Activated CD8-positive, alpha-beta T cell treated with anti-CD3 and anti-CD28 coated beads, Interleukin-2, amount 10 ng/mL, durations not matched to agents 7 days and 5 days (primary cell): Measurements from ENCODE around the gene CYP46A1. TPM values are rescaled to one million over a fixed set of nuclear protein-coding genes. Genes with fewer than 3 reads are reported as not detected.
"Not testable (repeated sequence)": the region's sequence is repeated elsewhere in the genome, so short reads cannot be mapped to it uniquely, and the experiment has no call there.

ENCODE experiments used
- ATAC-seq: fragments of 150-1000 bp; cut with Tn5 transposase; one replicate; pipeline ENCODE4 v1.10.0; 2021; ENCODE audit warnings: moderate library complexity
- CTCF ChIA-PET: fragments of 350-600 bp; sonication (Branson Sonifier 250); formaldehyde crosslinking; loops from one replicate; lab custom pipeline; 2021; ENCODE audit warnings: antibody characterized with exemption; lab: Charles Lee
- POLR2A ChIA-PET: fragments of 350-600 bp; sonication (Branson Sonifier 250); formaldehyde crosslinking; loops from one replicate; lab custom pipeline; 2021; ENCODE audit warnings: antibody characterized with exemption; lab: Charles Lee
- DNase-seq: peaks from one replicate; pipeline ENCODE4 v3.0.0-alpha.2; 2020
- H3K27ac Mint-ChIP-seq: one replicate; pipeline ENCODE4 v1.8.0; 2021; ENCODE audit warnings: mild to moderate bottlenecking, mixed read lengths
- H3K27me3 Mint-ChIP-seq: one replicate; pipeline ENCODE4 v1.8.0; 2021; ENCODE audit warnings: low read depth, mixed read lengths
- H3K36me3 Mint-ChIP-seq: one replicate; pipeline ENCODE4 v1.8.0; 2021; ENCODE audit warnings: low read depth, mixed read lengths
- H3K4me1 Mint-ChIP-seq: one replicate; pipeline ENCODE4 v1.8.0; 2021; ENCODE audit warnings: low read depth, mixed read lengths
- H3K4me3 Mint-ChIP-seq: one replicate; pipeline ENCODE4 v1.8.0; 2021; ENCODE audit warnings: mild to moderate bottlenecking, mixed read lengths
- H3K9me3 Mint-ChIP-seq: one replicate; pipeline ENCODE4 v1.8.0; 2022; ENCODE audit warnings: mixed read lengths; ENCODE audit not compliant: insufficient read depth
- total RNA-seq, 2 experiments: library from RNA; stranded (reverse); gene quantifications; one replicate each; pipeline ENCODE4 v1.2.3, GENCODE V29; 2021

CYP46A1 gene
- total RNA-seq, 2 experiments from 2014 or later, result not detected

DNA sequence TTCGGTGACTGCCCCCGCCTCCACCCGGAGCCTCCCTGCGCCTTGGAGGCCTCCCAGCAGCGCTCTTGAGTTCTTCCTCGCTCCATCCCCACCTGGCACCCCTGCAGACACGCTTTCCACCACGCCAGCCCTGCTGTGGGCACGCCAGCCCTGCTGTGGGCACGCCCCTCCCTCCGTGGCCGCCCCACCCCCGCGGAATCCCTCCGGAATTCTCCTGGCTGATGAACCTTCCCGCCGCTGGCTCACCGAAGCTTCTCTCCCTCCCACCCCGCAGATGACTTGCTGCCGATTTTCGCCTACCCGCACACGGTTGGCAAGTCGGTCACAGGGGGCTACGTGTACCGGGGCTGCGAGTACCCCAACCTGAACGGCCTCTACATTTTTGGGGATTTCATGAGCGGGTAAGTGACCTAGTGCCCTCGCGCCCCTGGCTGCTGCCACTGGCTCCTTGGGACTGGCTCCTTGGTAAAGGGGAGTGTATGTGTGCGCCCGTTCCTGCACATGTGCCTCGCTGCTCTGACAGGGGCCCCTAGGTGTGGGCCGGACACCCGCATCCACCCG, 24.0 kb upstream of the CYP46A1 start:
- ChIA-PET CTCF (no interaction called here), POLR2A (no interaction called here)
- Mint-ChIP-seq H3K4me1 (no peaks in the 10 kb centered on the region), H3K27me3 (peaks cover 41% of the 10 kb centered on the region), H3K4me3 (no peak overlapping the region), H3K36me3 (no peaks in the 10 kb centered on the region), H3K27ac (no peak overlapping the region), H3K9me3 (no peaks in the 10 kb centered on the region)
- no peak for DNase-seq
- ATAC-seq, result no peak

DNA sequence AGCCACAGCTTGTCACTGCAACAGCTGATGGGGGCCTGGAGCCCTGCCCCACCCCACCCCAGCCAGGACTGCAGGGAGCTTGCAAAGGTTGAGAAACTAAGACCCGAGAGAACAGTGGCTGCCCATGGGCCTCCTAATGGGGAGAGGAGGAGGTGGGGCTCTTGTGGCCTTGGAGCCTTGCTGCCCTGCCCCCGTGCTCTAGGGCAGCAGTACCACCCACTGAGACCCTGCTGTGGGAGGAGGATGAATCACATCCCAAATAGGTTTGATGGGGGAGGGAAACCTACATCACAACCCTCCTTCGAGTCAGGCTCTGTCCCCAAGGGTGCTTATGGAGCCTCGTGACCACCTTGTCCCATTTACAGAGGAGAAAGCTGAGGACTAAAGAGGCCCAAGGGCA, 23.3 kb upstream of the CYP46A1 start:
- Mint-ChIP-seq H3K9me3 (no peaks in the 10 kb centered on the region), H3K27me3 (peaks cover 41% of the 10 kb centered on the region), H3K4me1 (no peaks in the 10 kb centered on the region), H3K27ac (no peak overlapping the region), H3K36me3 (no peaks in the 10 kb centered on the region), H3K4me3 (no peak overlapping the region)
- POLR2A ChIA-PET, result no interaction called here
- ATAC-seq, result no peak
- DNase-seq, result no peak
- CTCF ChIA-PET, result interaction anchor here (1.1 kb wide), 1 partner anchor 22 kb away, joined by 3 read pairs; no protein-coding TSS in a partner anchor

DNA sequence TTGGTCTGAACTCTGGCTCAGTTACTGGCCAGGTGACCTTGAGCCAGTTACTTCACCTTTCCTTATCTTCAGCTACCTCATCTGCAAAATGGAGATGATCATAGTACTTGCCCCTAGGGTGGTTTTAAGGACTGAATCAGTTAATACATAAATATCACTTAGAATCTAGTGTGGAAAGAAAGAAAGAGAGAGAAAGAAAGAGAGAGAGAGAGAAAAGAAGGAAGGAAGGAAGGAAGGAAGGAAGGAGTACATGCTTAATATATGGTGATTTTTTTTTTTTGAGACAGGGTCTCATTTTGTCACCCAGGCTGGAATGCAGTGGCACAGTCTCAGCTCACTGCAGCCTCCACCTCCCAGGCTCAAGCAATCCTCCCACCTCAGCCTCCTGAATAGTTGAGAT, 22.9 kb upstream of the CYP46A1 start:
- DNase-seq, H3K9me3 Mint-ChIP-seq, ATAC-seq, H3K36me3 Mint-ChIP-seq, POLR2A ChIA-PET, H3K27ac Mint-ChIP-seq, H3K4me1 Mint-ChIP-seq, H3K4me3 Mint-ChIP-seq: not testable (repeated sequence)
- CTCF ChIA-PET, result interaction anchor here (1.1 kb wide), 1 partner anchor 22 kb away, joined by 3 read pairs; no protein-coding TSS in a partner anchor
- H3K27me3 Mint-ChIP-seq, result peaks cover 40% of the 10 kb centered on the region

DNA sequence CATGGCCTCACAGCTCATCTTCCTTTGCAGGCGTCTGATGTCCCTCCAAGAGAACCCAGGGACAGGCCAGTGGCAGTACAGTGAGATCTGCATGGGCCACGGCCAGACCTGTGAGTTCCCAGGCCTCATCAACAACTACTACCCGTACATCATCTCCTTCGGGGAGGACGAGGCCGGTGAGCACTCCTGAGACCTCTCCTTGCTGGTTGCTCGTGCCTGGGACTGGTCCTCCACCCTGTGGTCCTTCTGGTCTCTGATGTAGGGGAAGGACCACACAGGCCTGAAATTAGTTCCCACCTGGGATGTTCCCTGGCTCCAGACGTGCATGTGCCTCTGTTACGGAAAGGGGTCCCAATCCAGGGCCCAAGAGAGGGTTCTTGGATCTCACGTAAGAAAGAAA, 21.3 kb upstream of the CYP46A1 start:
- ATAC-seq, result no peak
- DNase-seq, result no peak
- Mint-ChIP-seq H3K9me3 (no peaks in the 10 kb centered on the region), H3K4me1 (no peaks in the 10 kb centered on the region), H3K27me3 (peaks cover 35% of the 10 kb centered on the region), H3K4me3 (no peak overlapping the region), H3K27ac (no peak overlapping the region), H3K36me3 (no peaks in the 10 kb centered on the region)
- POLR2A ChIA-PET, result no interaction called here
- CTCF ChIA-PET, result no interaction called here

DNA sequence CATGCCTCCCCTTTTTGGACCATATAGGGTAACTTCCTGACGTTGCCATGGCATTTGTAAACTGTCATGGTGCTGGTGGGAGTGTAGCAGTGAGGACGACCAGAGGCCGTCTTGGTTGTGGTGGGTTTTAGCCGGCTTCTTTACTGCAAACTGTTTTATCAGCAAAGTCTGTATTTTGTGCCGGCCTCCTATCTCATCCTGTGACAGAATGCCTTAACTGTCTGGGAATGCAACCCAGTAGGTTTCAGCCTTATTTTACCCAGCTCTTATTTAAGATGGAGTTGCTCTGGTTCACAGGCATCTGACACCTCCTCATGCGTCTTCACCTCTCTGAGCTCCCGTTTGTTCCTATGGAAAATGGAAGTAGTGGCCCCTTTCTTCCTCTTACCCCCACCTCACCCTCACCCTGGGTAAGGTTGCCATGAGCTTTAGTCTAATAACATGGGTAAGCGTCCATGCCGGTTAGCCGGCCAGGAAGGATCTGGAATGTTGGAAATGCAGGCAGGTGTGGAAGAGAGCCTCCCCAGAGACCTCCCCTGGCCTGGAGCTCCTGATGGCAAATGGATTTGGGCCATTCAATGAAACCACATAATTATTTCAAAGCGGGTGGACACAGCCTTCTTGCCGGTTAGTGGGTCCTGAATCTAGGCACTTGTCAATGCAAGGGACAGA, 20.6 kb upstream of the CYP46A1 start:
- H3K4me3 Mint-ChIP-seq, result no peak overlapping the region
- no peak overlapping the region for H3K27ac Mint-ChIP-seq
- H3K4me1 Mint-ChIP-seq, result no peaks in the 10 kb centered on the region
- ATAC-seq (no peak), DNase-seq (no peak)
- no peaks in the 10 kb centered on the region for H3K9me3 Mint-ChIP-seq
- ChIA-PET CTCF (no interaction called here), POLR2A (no interaction called here)
- peaks cover 28% of the 10 kb centered on the region for H3K27me3 Mint-ChIP-seq
- no peaks in the 10 kb centered on the region for H3K36me3 Mint-ChIP-seq

DNA sequence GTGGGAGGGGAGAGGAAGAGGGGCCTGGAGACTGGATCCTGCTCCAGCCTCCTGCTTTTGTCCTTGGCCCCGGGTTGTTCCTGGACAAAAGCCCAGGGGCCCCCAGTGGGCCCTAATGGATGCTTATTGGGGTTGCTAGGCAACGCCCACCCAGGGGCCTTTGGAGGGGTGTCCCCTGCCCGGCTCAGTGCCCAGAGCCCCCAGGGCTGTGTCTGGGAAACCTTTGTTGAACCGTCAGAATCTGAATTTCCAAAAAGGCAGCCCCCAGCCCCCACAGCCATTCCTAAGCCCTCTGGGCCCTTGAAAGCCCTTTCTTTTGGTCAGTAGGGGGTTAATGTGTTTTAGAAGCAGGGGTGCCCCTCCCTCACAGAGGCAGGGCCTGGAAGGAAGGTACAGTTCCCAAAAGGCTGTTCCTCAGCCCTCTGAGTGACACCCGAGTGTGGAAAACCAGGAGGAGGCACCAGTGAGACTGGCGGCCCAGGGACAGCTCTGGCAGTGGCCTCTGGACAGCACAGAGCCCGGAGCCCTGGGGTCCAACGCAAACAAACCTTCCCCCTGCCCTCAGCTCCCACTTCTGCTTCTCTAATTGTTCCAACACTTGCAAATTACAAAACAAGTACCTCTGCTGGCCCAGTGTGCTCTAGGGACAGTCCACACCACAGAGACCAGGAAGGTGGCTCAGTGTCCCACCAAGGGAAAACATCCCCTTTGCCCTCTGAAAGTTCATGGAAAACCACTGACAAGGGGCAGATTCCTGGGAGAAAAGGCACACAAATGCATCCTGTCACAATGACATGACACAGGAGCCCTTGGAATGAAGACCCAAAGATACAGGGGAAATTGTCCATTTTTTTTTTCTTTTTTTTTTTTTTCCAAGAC, 19.8 kb upstream of the CYP46A1 start:
- ChIA-PET CTCF (no interaction called here), POLR2A (no interaction called here)
- Mint-ChIP-seq H3K9me3 (no peaks in the 10 kb centered on the region), H3K4me3 (no peak overlapping the region), H3K4me1 (no peaks in the 10 kb centered on the region), H3K36me3 (no peaks in the 10 kb centered on the region), H3K27me3 (peaks cover 23% of the 10 kb centered on the region), H3K27ac (no peak overlapping the region)
- ATAC-seq (no peak), DNase-seq (no peak)

DNA sequence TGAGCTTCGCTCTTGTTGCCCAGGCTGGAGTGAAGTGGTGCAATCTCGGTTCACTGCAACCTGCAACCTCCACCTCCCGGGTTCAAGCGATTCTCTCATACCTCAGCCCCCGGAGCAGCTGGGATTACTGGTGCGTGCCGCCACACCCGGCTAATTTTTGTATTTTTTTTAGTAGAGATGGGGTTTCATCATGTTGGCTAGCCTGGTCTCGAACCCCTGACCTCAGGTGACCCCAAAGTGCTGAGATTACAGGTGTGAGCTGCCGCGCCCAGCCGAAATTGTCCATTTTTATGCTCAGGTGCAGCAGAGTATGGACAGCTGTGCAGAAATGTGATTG, 19.2 kb upstream of the CYP46A1 start:
- ChIA-PET CTCF (no interaction called here), POLR2A (no interaction called here)
- ATAC-seq (no peak), DNase-seq (no peak)
- H3K27me3 Mint-ChIP-seq, result peaks cover 21% of the 10 kb centered on the region
- H3K4me1 Mint-ChIP-seq, result no peaks in the 10 kb centered on the region
- H3K9me3 Mint-ChIP-seq, result no peaks in the 10 kb centered on the region
- no peak overlapping the region for H3K27ac Mint-ChIP-seq
- no peaks in the 10 kb centered on the region for H3K36me3 Mint-ChIP-seq
- no peak overlapping the region for H3K4me3 Mint-ChIP-seq

DNA sequence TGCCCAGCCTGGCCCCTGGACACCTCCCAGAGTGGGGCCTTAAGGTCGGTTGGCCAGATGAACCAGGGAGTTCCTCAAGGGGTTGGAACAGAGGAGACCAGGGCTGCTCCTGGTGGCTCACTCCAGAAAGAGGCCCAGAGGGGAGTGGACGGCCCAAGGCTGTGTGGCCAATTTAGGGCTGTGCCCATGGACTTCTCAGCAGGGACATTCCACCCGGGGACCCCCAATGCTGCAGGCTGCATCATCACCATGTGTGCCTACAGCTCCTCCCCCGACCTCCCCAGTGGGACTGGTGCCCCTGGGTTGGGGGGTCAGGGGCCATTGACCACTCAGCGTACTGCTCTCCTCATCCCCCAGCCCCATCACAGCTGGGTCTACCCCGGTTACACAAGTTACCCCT, 17.6 kb upstream of the CYP46A1 start:
- Mint-ChIP-seq H3K4me1 (no peaks in the 10 kb centered on the region), H3K9me3 (no peaks in the 10 kb centered on the region), H3K36me3 (no peaks in the 10 kb centered on the region), H3K27ac (no peak overlapping the region), H3K27me3 (peaks cover 8% of the 10 kb centered on the region), H3K4me3 (no peak overlapping the region)
- CTCF ChIA-PET, result no interaction called here
- ATAC-seq (no peak), DNase-seq (no peak)
- POLR2A ChIA-PET, result no interaction called here

DNA sequence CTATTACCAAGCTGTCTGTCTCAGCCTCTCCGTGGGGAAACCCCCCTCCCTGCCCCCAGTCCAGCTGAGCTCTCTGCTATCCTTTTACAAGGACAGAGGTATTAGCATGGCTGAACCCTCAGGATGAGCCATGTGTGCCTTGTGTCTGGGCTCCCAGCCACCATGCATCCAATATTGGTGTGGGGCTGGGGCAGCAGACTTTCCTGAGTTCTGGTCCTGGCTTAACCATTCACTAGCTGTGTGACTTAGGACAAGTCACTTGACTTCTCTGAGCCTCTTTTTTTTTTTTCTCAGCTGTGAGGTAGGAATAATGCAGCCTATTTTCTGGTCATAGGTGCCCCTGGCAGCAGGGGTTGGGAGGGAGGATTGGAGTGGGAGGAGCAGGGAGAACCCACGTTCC, 17.1 kb upstream of the CYP46A1 start:
- no peak overlapping the region for H3K27ac Mint-ChIP-seq

DNA sequence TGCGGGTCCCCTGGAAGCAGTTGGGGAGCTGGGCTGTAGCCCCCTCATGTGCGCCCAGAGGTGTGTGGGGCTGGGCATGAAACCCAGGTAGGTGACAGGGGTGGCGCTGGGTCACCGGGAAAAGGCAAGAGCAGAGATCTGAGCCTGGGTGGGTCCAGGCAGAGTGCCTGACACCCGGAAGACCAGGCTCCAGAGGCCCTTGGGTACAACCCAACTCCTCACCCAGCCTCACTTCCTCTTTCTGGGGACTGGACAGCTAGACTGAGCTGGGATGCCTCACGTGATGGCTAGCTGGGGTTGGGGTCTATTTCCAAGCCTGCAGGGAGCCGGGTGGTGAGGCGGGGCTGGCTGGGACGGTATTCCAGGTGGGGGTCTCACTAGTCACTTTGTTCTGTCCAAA, 16.3 kb upstream of the CYP46A1 start:
- Mint-ChIP-seq H3K36me3 (no peaks in the 10 kb centered on the region), H3K9me3 (no peaks in the 10 kb centered on the region), H3K4me3 (no peak overlapping the region), H3K4me1 (peaks cover 5% of the 10 kb centered on the region), H3K27ac (no peak overlapping the region), H3K27me3 (peaks cover 4% of the 10 kb centered on the region)
- ChIA-PET POLR2A (interaction anchor here (1.1 kb wide), 1 partner anchor 10 kb away, joined by 3 read pairs; no protein-coding TSS in a partner anchor), CTCF (interaction anchor here (1.3 kb wide), 1 partner anchor 21 kb away, joined by 4 read pairs; no protein-coding TSS in a partner anchor)
- no peak for ATAC-seq
- DNase-seq, result no peak

More for the DNA sequence above, 17.1 kb upstream of the CYP46A1 start:
- ChIA-PET CTCF (interaction anchor here (0.8 kb wide), 1 partner anchor 17 kb away, joined by 3 read pairs; the partner anchor contains the start of gene CYP46A1), POLR2A (interaction anchor here (1.1 kb wide), 1 partner anchor 11 kb away, joined by 3 read pairs; no protein-coding TSS in a partner anchor)
- Mint-ChIP-seq H3K9me3 (no peaks in the 10 kb centered on the region), H3K4me1 (no peaks in the 10 kb centered on the region), H3K36me3 (no peaks in the 10 kb centered on the region), H3K4me3 (no peak overlapping the region), H3K27me3 (peaks cover 6% of the 10 kb centered on the region)
- DNase-seq (no peak), ATAC-seq (no peak)

DNA sequence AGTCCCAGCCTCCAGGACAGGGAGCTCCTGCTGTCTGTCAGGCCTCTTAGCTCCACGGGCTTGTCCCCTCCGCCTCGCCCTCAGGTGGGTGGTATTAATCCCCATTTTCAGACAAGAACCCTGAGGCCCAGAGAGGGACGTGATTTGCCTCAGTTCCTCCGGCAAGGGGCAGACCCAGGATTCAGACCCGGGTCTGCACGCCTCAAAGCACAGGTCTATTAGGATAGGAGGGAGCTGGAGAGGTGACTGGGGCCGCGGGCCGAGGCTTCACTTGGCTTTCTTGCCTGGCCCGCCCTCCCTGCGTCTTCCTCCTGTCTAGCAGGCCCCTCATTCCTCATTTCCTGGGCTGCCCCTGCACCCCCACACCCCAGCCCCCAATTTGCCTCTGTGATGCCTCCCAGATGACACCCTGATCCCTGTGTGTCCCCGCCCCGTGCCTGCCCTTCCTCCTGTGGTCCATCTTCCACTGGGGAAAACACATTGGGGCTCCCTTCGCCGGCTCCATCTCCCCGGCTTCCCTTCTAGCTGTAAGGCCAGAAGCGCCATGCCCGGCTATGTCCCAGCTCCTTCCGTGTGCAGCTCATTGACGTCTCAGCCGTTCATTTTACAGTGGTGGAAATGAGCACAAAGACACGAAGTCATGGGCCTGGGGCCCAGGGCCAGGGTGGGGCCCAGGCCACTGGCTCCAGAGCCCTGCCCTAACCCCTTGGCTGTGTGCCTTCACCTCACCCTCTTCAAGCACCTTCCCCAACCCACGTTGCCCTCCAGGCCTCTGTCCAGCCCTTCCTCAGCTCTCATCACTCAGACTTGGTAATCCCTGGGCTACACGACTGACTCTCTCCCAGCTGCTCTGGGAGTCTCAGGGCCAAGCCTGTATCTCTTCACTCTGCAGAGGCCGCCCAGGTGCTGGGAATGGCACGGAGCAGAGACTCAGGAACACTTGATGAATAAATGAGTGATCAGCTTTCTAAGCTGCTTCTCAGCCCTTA, 15.5 kb upstream of the CYP46A1 start:
- Mint-ChIP-seq H3K27ac (no peak overlapping the region), H3K9me3 (no peaks in the 10 kb centered on the region), H3K27me3 (peaks cover 3% of the 10 kb centered on the region), H3K36me3 (no peaks in the 10 kb centered on the region), H3K4me1 (peaks cover 7% of the 10 kb centered on the region), H3K4me3 (no peak overlapping the region)
- ATAC-seq, result no peak
- no peak for DNase-seq
- ChIA-PET CTCF (interaction anchor here (0.8 to 1.3 kb wide), 3 partner anchors 18 to 135 kb away, joined by 4 read pairs; no protein-coding TSS in a partner anchor), POLR2A (no interaction called here)
